H1 (cell line): ENCODE results near the gene FGGY. TPM values are rescaled to one million over a fixed set of nuclear protein-coding genes. Genes with fewer than 3 reads are reported as not detected.

Experiments used
- CTCF ChIA-PET: fragments of 300-600 bp; sonication (Branson Sonifier 250); formaldehyde crosslinking; loops from one replicate; lab custom pipeline; 2021; ENCODE audit not compliant: partially characterized antibody; lab: Charles Lee
- POLR2A ChIA-PET: fragments of 300-600 bp; sonication (Branson Sonifier 250); formaldehyde crosslinking; loops from one replicate; lab custom pipeline; 2021; ENCODE audit warnings: inconsistent platforms; ENCODE audit not compliant: partially characterized antibody; lab: Charles Lee
- DNase-seq, 2 experiments: peaks; one replicate each; pipeline versions ENCODE4 v3.0.0 to v3.0.0-alpha.2; 2010 to 2022; ENCODE audit warnings: low spot score in 2 of 2, low read depth in 1 of 2, mixed read lengths in 1 of 2
- FAIRE-seq: peaks from 2 replicates; lab custom pipeline; 2011; peaks lifted over from hg19 to GRCh38; lab: Jason Lieb, UNC
- H2AFZ ChIP-seq: 2 replicates; pipeline ENCODE4 v1.8.1; 2012; ENCODE audit warnings: low read length, inconsistent platforms
- H2AK5ac ChIP-seq: 2 replicates; pipeline ENCODE4 v1.6.1; 2013; ENCODE audit warnings: low read depth, low read length
- H2BK120ac ChIP-seq: replicated peaks from 2 replicates; pipeline ENCODE3; 2013; ENCODE audit warnings: low read depth, low read length, inconsistent platforms
- H2BK12ac ChIP-seq: 2 replicates; pipeline ENCODE4 v1.6.1; 2013; ENCODE audit warnings: low read depth, low read length
- H2BK15ac ChIP-seq: 2 replicates; pipeline ENCODE4 v1.6.1; 2013; ENCODE audit warnings: low read length
- H2BK20ac ChIP-seq: 2 replicates; pipeline ENCODE4 v1.6.1; 2013; ENCODE audit warnings: low read length
- H2BK5ac ChIP-seq: 2 replicates; pipeline ENCODE4 v1.6.1; 2013; ENCODE audit warnings: low read depth, low read length
- H3K14ac ChIP-seq: 2 replicates; pipeline ENCODE4 v1.6.1; 2013; ENCODE audit warnings: inconsistent platforms; ENCODE audit not compliant: insufficient read length
- H3K18ac ChIP-seq: 2 replicates; pipeline ENCODE4 v1.6.1; 2013; ENCODE audit warnings: low read length; ENCODE audit errors: extremely low read depth
- H3K23ac ChIP-seq: 2 replicates; pipeline ENCODE4 v1.6.1; 2013; ENCODE audit warnings: inconsistent platforms; ENCODE audit not compliant: insufficient read length
- H3K23me2 ChIP-seq: 2 replicates; pipeline ENCODE4 v1.6.1; 2013; ENCODE audit warnings: low read depth, low read length
- H3K27ac ChIP-seq: 2 replicates; pipeline ENCODE4 v1.6.1; 2011; ENCODE audit warnings: low read depth, low read length, inconsistent platforms
- H3K27me3 ChIP-seq, 4 experiments: replicated peaks in 1 of 4; 1 replicate in 1 of 4; 2 replicates in 3 of 4; pipeline versions ENCODE4 v1.6.1 to v1.8.1; 2011 to 2013; ENCODE audit warnings: low read length in 3 of 4, mild to moderate bottlenecking in 3 of 4, inconsistent platforms in 2 of 4, mixed read lengths in 2 of 4, moderate library complexity in 1 of 4; ENCODE audit not compliant: control insufficient read depth in 3 of 4, insufficient read depth in 3 of 4; ENCODE audit errors: extremely low read depth in 1 of 4
- H3K36me3 ChIP-seq, 4 experiments: 2 replicates each; pipeline versions ENCODE4 v1.6.1 to v1.8.1; 2011 to 2013; ENCODE audit warnings: mild to moderate bottlenecking in 4 of 4, low read length in 3 of 4, moderate library complexity in 2 of 4, control low read depth in 1 of 4, inconsistent platforms in 1 of 4; ENCODE audit not compliant: insufficient read depth in 4 of 4, control insufficient read depth in 2 of 4
- H3K4ac ChIP-seq: replicated peaks from 2 replicates; pipeline ENCODE3; 2013; ENCODE audit warnings: low read length, low read depth, mixed read lengths, inconsistent platforms; ENCODE audit not compliant: insufficient read length
- H3K4me1 ChIP-seq, 4 experiments: replicated peaks in 1 of 4; 1 replicate in 1 of 4; 2 replicates in 3 of 4; pipeline versions ENCODE4 v1.6.1 to v1.8.1; 2011 to 2013; ENCODE audit warnings: low read length in 3 of 4, inconsistent platforms in 2 of 4, mixed read lengths in 1 of 4; ENCODE audit not compliant: insufficient read depth in 4 of 4, control insufficient read depth in 3 of 4
- H3K4me2 ChIP-seq, 2 experiments: 2 replicates each; pipeline versions ENCODE4 v1.6.1 to v1.8.1; 2011 to 2013; ENCODE audit warnings: low read depth in 2 of 2, low read length in 2 of 2, control low read depth in 1 of 2, inconsistent platforms in 1 of 2, mild to moderate bottlenecking in 1 of 2; ENCODE audit not compliant: insufficient read depth in 1 of 2
- H3K4me3 ChIP-seq, 4 experiments: fragments of 200-600, 300-600 bp in 1 of 4; sonication (generic), shearing (Covaris generic), sonication (Bioruptor Twin) in 1 of 4; 2 replicates each; pipeline versions ENCODE4 v1.5.1 to v1.8.1; 2011 to 2016; ENCODE audit warnings: low read length in 4 of 4, low read depth in 3 of 4, control low read depth in 2 of 4, inconsistent platforms in 2 of 4, mild to moderate bottlenecking in 2 of 4, mixed read lengths in 1 of 4, moderate library complexity in 1 of 4; ENCODE audit not compliant: insufficient read depth in 2 of 4; ENCODE audit errors: extremely low read depth in 1 of 4
- H3K56ac ChIP-seq: replicated peaks from 2 replicates; pipeline ENCODE3; 2013; ENCODE audit warnings: low read depth, mild to moderate bottlenecking, mixed read lengths, low read length, inconsistent platforms; ENCODE audit not compliant: insufficient read length
- H3K79me1 ChIP-seq: 2 replicates; pipeline ENCODE4 v1.6.1; 2013; ENCODE audit warnings: low read depth, low read length, control low read depth
- H3K79me2 ChIP-seq, 2 experiments: 2 replicates each; pipeline versions ENCODE4 v1.6.1 to v1.8.1; 2012 to 2013; ENCODE audit warnings: low read length in 2 of 2, mild to moderate bottlenecking in 2 of 2, inconsistent platforms in 1 of 2; ENCODE audit not compliant: insufficient read depth in 2 of 2, control insufficient read depth in 1 of 2
- H3K9ac ChIP-seq, 4 experiments: replicated peaks in 1 of 4; 1 replicate in 1 of 4; 2 replicates in 3 of 4; pipeline versions ENCODE4 v1.6.1 to v1.8.1; 2011 to 2013; ENCODE audit warnings: low read depth in 3 of 4, low read length in 3 of 4, control low read depth in 2 of 4, mild to moderate bottlenecking in 2 of 4, moderate library complexity in 2 of 4, inconsistent platforms in 1 of 4; ENCODE audit errors: extremely low read depth in 1 of 4
- H3K9me3 ChIP-seq, 2 experiments: 2 replicates each; pipeline versions ENCODE4 v1.6.1 to v1.8.1; 2012 to 2013; ENCODE audit warnings: mild to moderate bottlenecking in 2 of 2, moderate library complexity in 2 of 2, control low read depth in 1 of 2, inconsistent platforms in 1 of 2, low read depth in 1 of 2, low read length in 1 of 2, mixed read lengths in 1 of 2; ENCODE audit not compliant: insufficient read depth in 2 of 2
- H4K20me1 ChIP-seq, 2 experiments: replicated peaks in 1 of 2; 2 replicates each; pipeline versions ENCODE3 to v1.8.1; 2011 to 2013; ENCODE audit warnings: inconsistent platforms in 2 of 2, low read length in 2 of 2, mild to moderate bottlenecking in 1 of 2; ENCODE audit not compliant: insufficient read depth in 2 of 2, control insufficient read depth in 1 of 2
- H4K5ac ChIP-seq: 2 replicates; pipeline ENCODE4 v1.6.1; 2013; ENCODE audit warnings: low read length, low read depth, mixed read lengths, inconsistent platforms; ENCODE audit not compliant: insufficient read length
- H4K8ac ChIP-seq: 2 replicates; pipeline ENCODE4 v1.8.0; 2013; ENCODE audit warnings: mild to moderate bottlenecking, moderate library complexity, low read length, inconsistent platforms; ENCODE audit not compliant: insufficient read depth; ENCODE audit errors: extremely low read depth
- H4K91ac ChIP-seq: replicated peaks from 2 replicates; pipeline ENCODE3; 2013; ENCODE audit warnings: low read length, mixed read lengths, inconsistent platforms; ENCODE audit not compliant: insufficient read length
- MAFK ChIP-seq: IDR thresholded peaks from 2 replicates; pipeline ENCODE4 v1.6.1; 2012; ENCODE audit warnings: low read depth, mild to moderate bottlenecking, improper control_type of control experiment, low read length
- TAF7 ChIP-seq: optimal IDR thresholded peaks from 2 replicates; pipeline ENCODE3; 2011; ENCODE audit warnings: low read depth, mild to moderate bottlenecking, inconsistent platforms, low read length, moderate library complexity, borderline replicate concordance
- polyA plus RNA-seq, 7 experiments: library from polyadenylated mRNA; depleted of rRNA in 3 of 7; stranded (reverse) in 5 of 7; unstranded in 2 of 7; fragments of >200 nt in 5 of 7; fragments of 200-250 nt in 2 of 7; gene quantifications; 1 replicate in 5 of 7; 2 replicates in 1 of 7; 4 replicates in 1 of 7; pipeline versions ENCODE4 v1.2.1 to v1.2.3, GENCODE V29; 2011 to 2013; ENCODE audit warnings: missing spikeins in 2 of 7, mixed read lengths in 2 of 7
- total RNA-seq: library from RNA; stranded (reverse); fragmentation: NEBNext Ultra II Directional; extraction: Animal tissue kit (Norgen Biotek cat#: 25700); gene quantifications from 2 replicates; pipeline ENCODE4 v1.2.1, GENCODE V29; 2021

FGGY gene
- total and polyA plus RNA-seq, 2 of the 8 experiments (the other 6 are each of a cell fraction or from before 2014, with no cell fraction given): 10.3 to 12.5 TPM

- H2BK20ac ChIP-seq: no peak overlapping the region
- H3K23me2 ChIP-seq: no peaks in the 10 kb centered on the region
- no peaks in the 10 kb centered on the region for H3K27me3 ChIP-seq
- no peak overlapping the region for H3K14ac ChIP-seq
- H3K36me3 ChIP-seq: no peaks in the 10 kb centered on the region
- H2BK15ac ChIP-seq: no peak overlapping the region
- no peak for DNase-seq
- no peak overlapping the region for H2AFZ ChIP-seq
- H4K5ac ChIP-seq: no peak overlapping the region
- no peak overlapping the region for H4K91ac ChIP-seq
- no peak overlapping the region for H3K9ac ChIP-seq
- no peak overlapping the region for H3K23ac ChIP-seq
- no peaks in the 10 kb centered on the region for H3K9me3 ChIP-seq
- H2BK12ac ChIP-seq: no peak overlapping the region
- no peak overlapping the region for H2BK5ac ChIP-seq
- ChIA-PET CTCF (no interaction called here), POLR2A (no interaction called here)
- H4K20me1 ChIP-seq: no peaks in the 10 kb centered on the region
- no peak overlapping the region for H3K27ac ChIP-seq
- H3K4me3 ChIP-seq: no peak overlapping the region
- no peaks in the 10 kb centered on the region for H3K79me2 ChIP-seq
- H3K4me1 ChIP-seq: no peaks in the 10 kb centered on the region
- H2BK120ac ChIP-seq: no peak overlapping the region
- H3K4me2 ChIP-seq: no peak overlapping the region
- FAIRE-seq: no peak
- H4K8ac ChIP-seq: no peak overlapping the region
- no peak overlapping the region for H3K4ac ChIP-seq
- no peak overlapping the region for H3K56ac ChIP-seq
- H3K18ac ChIP-seq: no peak overlapping the region
- no peak overlapping the region for H2AK5ac ChIP-seq
- TF ChIP-seq TAF7 (no peak), MAFK (no peak)
- H3K79me1 ChIP-seq: no peaks in the 10 kb centered on the region
Measured at GRCh38 chr1:59625384-59625783, 328.5 kb downstream of the FGGY start.
